ENCODE results near the gene B3GALT6.

B3GALT6 gene

GRCh38 chr1:1232796-1233566, 944 bp downstream of the B3GALT6 start:
- DNase-seq: no peak

GRCh38 chr1:1233567-1233892, 1.5 kb downstream of the B3GALT6 start:
- DNase-seq: no peak

GRCh38 chr1:1234180-1234808, 2.3 kb downstream of the B3GALT6 start:
- DNase-seq: no peak

GRCh38 chr1:1235016-1235744, 3.1 kb downstream of the B3GALT6 start:
- DNase-seq: no peak

GRCh38 chr1:1236176-1236763, 4.2 kb downstream of the B3GALT6 start:
- no peak for DNase-seq

GRCh38 chr1:1236945-1237873, 5.2 kb downstream of the B3GALT6 start:
- DNase-seq: no peak

GRCh38 chr1:1237874-1238701, 6.1 kb downstream of the B3GALT6 start:
- DNase-seq: no peak

- no peak for DNase-seq
Observed at GRCh38 chr1:1238702-1239178, 6.7 kb downstream of the B3GALT6 start.

- no peak for DNase-seq
Observed at GRCh38 chr1:1239227-1239613, 7.2 kb downstream of the B3GALT6 start.

GRCh38 chr1:1239614-1240347, 7.7 kb downstream of the B3GALT6 start:
- DNase-seq: no peak

- DNase-seq: no peak
Observed at GRCh38 chr1:1240348-1240732, 8.3 kb downstream of the B3GALT6 start.

- no peak for DNase-seq
Observed at GRCh38 chr1:1240822-1241587, 9.0 kb downstream of the B3GALT6 start.

- no peak for DNase-seq
Observed at GRCh38 chr1:1241588-1242219, 9.7 kb downstream of the B3GALT6 start.

- DNase-seq: no peak
Observed at GRCh38 chr1:1242461-1243265, 10.6 kb downstream of the B3GALT6 start.

- no peak for DNase-seq
Observed at GRCh38 chr1:1243266-1243660, 11.2 kb downstream of the B3GALT6 start.

- DNase-seq: no peak
Observed at GRCh38 chr1:1243807-1244191, 11.8 kb downstream of the B3GALT6 start.

GRCh38 chr1:1244192-1244811, 12.3 kb downstream of the B3GALT6 start:
- DNase-seq: no peak

GRCh38 chr1:1245178-1245816, 13.3 kb downstream of the B3GALT6 start:
- DNase-seq: no peak
